HG03439 (cell line): ENCODE results near the gene RNF8.
"Not testable (repeated sequence)": the region's sequence is repeated elsewhere in the genome, so short reads cannot be mapped to it uniquely, and the experiment has no call there.

ENCODE experiments used
- ATAC-seq: cut with Tn5 transposase; IDR thresholded peaks from one replicate; pipeline ENCODE4 v1.9.1; 2021; ENCODE audit warnings: mild to moderate bottlenecking, moderate library complexity; ENCODE audit not compliant: unreplicated experiment

The RNF8 gene

GRCh38 chr6:37321101-37321500 is 32.7 kb upstream of the RNF8 start:
- ATAC-seq = no peak

GRCh38 chr6:37321516-37322415 is 32.0 kb upstream of the RNF8 start:
- no peak for ATAC-seq

DNA sequence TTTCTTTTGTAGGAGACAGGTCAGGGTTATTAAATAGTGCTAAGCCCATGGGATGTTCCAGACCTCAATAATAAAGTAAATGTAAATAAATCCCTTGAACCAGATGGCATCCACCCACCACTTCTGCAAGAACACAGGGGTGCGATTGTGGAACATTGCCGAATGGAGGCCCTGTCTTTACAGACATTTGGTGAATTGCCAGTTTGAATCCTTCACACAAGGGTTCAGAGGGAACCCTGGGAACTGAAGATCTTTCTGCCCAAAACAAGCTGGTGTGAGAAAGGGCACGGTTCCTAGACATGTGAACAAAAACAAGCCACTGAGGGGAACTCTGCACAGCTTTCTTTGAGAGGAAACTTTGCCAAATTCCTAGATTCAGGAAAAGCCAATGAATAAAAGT is 30.2 kb upstream of the RNF8 start:
- no peak for ATAC-seq

GRCh38 chr6:37324131-37325033 is 29.4 kb upstream of the RNF8 start:
- no peak for ATAC-seq

- not testable (repeated sequence) for ATAC-seq
Observed at GRCh38 chr6:37330345-37330744, 23.4 kb upstream of the RNF8 start.

DNA sequence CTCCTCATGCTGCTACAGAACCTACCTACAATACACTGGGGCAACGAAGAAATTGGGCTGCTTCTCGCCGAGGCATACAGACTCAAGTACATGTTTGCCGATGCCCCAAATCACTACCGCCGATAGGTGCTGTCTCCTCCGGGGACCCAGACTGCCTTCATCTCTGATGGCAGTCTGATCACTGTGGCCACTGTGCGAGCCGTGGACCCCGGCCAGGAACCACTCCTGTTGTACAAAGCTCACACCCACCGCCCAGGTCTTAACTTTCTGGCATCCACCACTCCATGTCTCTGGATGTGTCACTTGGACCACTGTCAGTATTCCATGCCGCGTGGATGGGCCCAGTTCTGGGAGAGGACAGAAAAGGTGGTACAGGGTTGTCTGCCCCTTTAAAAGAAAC is 22.7 kb upstream of the RNF8 start:
- no peak for ATAC-seq

GRCh38 chr6:37332894-37333293 is 20.9 kb upstream of the RNF8 start:
- no peak for ATAC-seq

- ATAC-seq = no peak
Observed at GRCh38 chr6:37334047-37334446, 19.7 kb upstream of the RNF8 start.

DNA sequence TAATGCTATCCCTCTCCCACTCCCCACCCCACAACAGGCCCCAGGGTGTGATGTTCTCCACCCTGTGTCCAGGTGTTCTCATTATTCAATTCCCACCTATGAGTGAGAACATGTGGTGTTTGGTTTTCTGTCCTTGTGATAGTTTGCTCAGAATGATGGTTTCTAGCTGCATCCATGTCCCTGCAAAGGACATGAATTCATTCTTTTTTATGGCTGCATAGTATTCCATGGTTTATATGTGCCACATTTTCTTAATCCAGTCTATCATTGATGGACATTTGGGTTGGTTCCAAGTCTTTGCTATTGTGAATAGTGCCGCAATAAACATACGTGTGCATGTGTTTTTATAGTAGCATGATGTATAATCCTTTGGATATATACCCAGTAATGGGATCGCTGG is 15.5 kb upstream of the RNF8 start:
- ATAC-seq = not testable (repeated sequence)

- ATAC-seq = no peak
Observed at GRCh38 chr6:37338745-37339255, 15.0 kb upstream of the RNF8 start.

GRCh38 chr6:37339741-37340638 is 13.8 kb upstream of the RNF8 start:
- no peak for ATAC-seq

DNA sequence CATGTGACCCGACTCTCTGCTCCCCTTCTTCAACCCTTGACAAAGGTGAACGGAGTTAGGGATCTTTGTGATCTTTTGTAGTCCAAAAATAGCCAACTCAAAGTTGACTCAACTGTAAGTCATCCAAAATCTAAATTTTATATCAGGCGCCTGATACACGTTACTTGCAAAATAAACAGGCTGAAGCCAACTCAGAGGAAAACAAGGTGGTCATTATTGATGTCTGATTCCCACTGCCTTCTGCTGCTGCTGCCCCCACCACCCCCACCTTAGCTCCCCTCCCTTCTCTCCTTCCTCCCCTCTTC is 13.2 kb upstream of the RNF8 start:
- ATAC-seq = no peak

DNA sequence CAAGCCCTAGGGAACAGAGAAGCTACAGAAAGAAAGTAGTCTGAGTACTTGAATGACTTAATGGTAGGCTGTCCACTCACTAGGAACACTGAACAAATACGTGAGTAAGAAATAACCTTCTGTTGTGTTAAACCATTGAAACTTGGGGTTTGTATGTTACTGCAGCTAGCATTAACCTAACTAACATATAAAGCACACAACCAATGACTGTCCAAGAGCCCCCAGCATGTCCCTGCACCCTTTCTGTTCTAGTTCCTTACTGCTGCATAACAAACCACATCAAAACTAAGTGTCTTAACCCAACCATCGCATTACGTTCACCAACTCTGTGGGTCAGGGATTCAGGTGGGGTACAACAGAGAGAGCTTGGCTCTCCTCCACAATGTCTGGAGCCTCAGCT is 10.5 kb upstream of the RNF8 start:
- no peak for ATAC-seq

DNA sequence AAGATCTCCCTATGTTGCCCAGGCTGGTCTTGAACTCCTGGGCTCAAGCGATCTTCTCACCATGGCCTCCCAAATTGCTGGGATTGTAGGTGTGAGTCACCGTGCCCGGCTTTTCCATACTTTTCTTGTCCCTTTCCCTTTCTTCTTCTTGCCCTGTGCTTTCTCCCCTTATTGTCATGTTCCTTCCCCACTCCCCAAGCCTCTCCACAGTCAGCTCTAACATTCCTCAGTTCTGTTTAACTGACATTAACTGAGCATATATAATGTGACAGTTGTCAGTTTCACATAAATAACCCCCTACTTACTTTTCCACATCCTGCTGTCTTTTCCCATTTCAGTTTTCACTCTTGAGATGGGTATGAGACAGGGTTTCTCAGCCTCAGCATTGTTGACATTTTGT is 9.5 kb upstream of the RNF8 start:
- ATAC-seq = no peak

- ATAC-seq = not testable (repeated sequence)
Observed at GRCh38 chr6:37345804-37346203, 8.0 kb upstream of the RNF8 start.

- ATAC-seq = no peak
Observed at GRCh38 chr6:37347177-37347576, 6.6 kb upstream of the RNF8 start.

DNA sequence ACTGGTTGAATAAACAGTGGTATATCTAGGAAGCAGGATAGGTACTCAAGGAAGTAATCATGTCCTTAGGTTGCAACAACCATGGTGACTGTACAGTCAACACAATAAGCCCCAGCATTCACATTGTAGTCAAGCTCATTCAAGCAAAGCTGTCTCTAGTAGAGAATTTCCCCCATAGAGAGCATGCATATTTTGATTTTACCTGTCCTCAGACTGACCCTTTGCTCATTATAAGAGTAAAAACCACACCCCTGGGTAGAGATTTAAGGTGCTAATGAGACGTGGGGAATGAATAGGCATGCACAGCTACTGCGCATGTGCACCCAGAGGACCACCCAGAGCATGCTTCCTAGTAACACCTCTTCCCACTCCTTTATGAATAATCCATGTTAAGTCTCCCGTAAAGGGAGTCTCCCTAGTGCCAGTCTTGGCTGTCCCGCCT is 6.1 kb upstream of the RNF8 start:
- no peak for ATAC-seq

DNA sequence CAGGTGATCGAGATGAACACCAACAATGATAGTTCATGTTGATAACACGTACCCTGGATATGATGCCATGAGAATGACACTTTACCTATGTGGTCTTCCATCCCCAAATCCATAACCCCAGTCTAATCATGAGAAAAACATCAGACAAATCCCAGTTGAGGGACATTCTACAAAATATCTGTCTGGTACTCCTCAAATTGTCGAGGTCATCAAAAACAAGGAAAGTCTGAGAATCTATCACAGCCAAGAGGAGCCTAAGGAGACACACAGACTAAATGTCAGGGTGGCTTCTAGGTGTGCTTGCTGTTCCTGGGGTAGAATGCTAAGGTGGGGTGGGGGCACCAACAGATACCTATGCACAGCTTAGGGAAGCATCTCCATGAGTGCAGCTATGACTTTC is 2.8 kb upstream of the RNF8 start:
- ATAC-seq = no peak

DNA sequence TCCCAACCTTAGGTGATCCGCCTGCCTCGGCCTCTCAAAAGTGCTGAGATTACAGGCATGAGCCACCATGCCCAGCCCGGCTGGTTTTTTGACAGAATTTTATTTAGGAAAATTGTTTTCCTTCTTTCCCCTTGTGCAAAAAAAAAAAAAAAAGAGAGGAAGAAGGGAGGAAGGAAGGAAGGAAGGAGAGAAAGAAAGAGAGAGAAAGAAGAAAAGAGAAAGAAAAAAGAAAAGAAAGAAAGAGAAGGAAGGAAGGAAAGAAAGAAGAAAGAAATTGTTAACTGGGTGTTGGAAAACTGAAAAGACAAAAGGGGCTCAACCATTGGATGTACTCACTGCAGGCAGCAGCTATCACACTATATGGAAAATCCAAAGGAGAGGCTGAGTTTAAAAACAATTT is 1.4 kb upstream of the RNF8 start:
- ATAC-seq = no peak

DNA sequence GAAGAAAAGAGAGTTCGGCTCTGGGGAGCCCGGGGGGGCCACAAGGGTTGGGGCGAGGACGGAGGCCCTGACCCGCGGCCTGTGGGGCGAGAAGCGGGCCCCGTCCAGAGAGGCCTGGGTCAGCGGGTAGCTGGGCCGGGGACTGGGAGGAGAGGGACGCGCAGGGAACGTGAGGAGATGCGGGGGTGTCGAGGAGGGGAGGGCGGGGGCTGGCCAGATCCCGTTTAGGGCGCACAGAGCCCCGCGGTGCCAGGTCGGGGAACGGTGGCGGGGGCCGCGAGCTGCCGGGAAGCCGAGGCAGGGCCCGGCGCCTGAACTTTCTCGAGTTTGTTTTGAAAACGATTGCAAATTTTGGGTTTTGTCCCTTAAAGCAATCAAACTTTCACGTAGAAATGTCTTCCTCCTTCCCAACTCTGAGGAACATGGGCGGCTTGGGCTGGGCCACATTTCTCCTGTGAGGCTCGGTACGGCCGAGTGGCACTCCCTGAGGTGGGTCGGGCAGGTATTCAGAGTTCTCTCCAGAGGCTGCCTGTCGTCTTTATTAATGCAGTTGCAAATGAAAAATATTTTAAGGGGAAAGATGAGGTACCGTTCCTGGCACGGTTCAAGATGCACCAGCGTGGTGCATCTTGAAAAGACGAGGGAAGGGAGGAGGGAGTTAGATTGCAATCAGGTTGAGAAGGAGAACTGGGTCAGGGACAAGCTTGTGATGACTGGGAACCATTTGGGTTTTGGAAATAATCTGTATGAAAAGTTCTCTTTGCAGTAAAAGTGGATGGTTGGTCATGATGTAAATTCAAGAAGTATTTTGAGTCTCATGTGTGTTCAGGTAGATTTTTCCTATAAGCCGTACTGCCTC is 972 bp downstream of the RNF8 start:
- ATAC-seq = no peak
